GM19351 (cell line): ENCODE data around the gene DGKD.

Source experiments
- ATAC-seq: cut with Tn5 transposase; IDR thresholded peaks from one replicate; pipeline ENCODE4 v1.9.1; 2021; ENCODE audit warnings: mild to moderate bottlenecking, moderate library complexity; ENCODE audit not compliant: unreplicated experiment

Gene DGKD

GRCh38 chr2:233456111-233456510 lies 101.8 kb downstream of the DGKD start:
- no peak for ATAC-seq

GRCh38 chr2:233456934-233457333 lies 102.6 kb downstream of the DGKD start:
- ATAC-seq = no peak

GRCh38 chr2:233457356-233457755 lies 103.1 kb downstream of the DGKD start:
- no peak for ATAC-seq

GRCh38 chr2:233458031-233458610 lies 103.8 kb downstream of the DGKD start:
- no peak for ATAC-seq

- ATAC-seq = no peak
Observed at GRCh38 chr2:233458826-233459225, 104.5 kb downstream of the DGKD start.

- no peak for ATAC-seq
Observed at GRCh38 chr2:233459426-233459825, 105.1 kb downstream of the DGKD start.

- no peak for ATAC-seq
Observed at GRCh38 chr2:233460726-233461441, 106.6 kb downstream of the DGKD start.

GRCh38 chr2:233461481-233461891 lies 107.2 kb downstream of the DGKD start:
- no peak for ATAC-seq

- no peak for ATAC-seq
Observed at GRCh38 chr2:233462202-233462785, 108.0 kb downstream of the DGKD start.

- ATAC-seq = no peak
Observed at GRCh38 chr2:233462826-233463470, 108.7 kb downstream of the DGKD start.

GRCh38 chr2:233463586-233463985 lies 109.3 kb downstream of the DGKD start:
- no peak for ATAC-seq

GRCh38 chr2:233464056-233464455 lies 109.8 kb downstream of the DGKD start:
- no peak for ATAC-seq

GRCh38 chr2:233464531-233465240 lies 110.4 kb downstream of the DGKD start:
- ATAC-seq = no peak

GRCh38 chr2:233466991-233467603 lies 112.8 kb downstream of the DGKD start:
- no peak for ATAC-seq

- ATAC-seq = no peak
Observed at GRCh38 chr2:233468047-233468740, 113.9 kb downstream of the DGKD start.

- no peak for ATAC-seq
Observed at GRCh38 chr2:233468741-233469110, 114.4 kb downstream of the DGKD start.

GRCh38 chr2:233469261-233470010 lies 115.1 kb downstream of the DGKD start:
- ATAC-seq = no peak

GRCh38 chr2:233470011-233470687 lies 115.9 kb downstream of the DGKD start:
- no peak for ATAC-seq

- ATAC-seq = no peak
Observed at GRCh38 chr2:233470839-233471238, 116.5 kb downstream of the DGKD start.
